Measurements from ENCODE around the gene TXNIP.

Gene TXNIP

DNA sequence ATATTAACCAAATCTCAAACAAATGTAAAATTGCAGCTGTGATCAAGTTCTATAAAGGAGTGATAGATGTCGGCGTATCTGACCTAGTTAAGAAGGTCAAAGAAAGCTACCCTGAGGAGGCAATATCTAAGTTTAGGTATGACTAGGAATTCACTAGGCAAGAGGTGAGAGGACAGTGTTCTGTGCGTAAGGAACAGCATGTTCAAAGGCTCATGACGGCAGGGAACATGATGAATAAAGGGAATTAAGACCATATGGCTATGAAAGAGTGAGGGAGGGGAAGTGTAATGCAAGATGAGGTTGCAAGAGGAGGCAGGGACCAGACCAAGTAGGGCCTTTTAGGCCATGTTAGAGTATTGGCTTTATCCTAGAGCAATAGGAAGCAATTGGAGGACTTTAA is 47.2 kb downstream of the TXNIP start:
- in situ Hi-C loops (cut with MboI; ENCODE audit: low sequenced_read_pairs): no loop called here

- in situ Hi-C loops (cut with MboI; ENCODE audit: low sequenced_read_pairs): no loop called here
These were observed 48.8 kb downstream of the TXNIP start for GRCh38 chr1:145947551-145947950.

DNA sequence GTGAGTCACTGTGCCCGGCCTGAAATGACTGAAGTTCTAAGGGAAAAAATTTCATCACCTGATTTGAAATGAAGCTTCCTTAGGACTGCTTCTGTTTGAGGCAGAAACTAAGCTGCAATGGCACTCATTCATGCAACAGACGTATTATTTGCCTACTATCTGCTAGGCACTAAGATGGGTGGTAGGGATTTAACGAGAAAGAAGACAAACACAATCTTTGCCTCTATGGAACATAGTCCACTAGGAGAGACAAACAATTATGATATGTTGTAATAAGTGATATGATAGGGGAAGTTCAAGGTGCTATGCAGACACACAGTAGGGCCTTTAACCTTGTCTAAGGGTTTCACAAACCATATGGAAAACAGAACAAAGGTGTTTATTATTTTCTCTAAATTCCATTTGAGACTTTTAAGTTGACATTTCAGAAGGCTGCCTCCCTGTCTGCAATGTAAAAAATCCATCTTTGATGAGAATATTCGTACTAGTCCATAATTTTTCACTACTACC is 49.8 kb downstream of the TXNIP start:
- in situ Hi-C loops (cut with MboI; ENCODE audit: low sequenced_read_pairs): no loop called here

GRCh38 chr1:145944532-145944931 is 51.8 kb downstream of the TXNIP start:
- in situ Hi-C loops (cut with MboI; ENCODE audit: low sequenced_read_pairs): no loop called here

DNA sequence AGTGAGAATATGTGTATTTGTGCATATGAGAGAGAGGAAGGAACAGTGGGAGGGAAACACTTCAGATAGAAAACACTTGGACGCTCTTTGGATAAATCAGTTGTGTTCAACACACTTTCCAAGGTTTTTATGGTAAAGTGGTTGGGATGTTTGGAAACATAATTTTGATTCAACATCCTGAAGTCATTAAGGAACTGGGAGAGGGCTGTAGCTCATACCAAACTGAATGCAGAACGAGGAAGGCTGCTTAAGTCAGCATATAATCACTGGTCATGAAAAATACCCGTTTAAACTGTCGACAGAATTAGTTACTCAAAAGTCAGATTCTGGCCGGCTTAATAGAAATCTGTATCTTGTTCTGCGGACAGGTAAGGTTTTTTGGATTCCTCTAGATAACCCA is 53.5 kb downstream of the TXNIP start:
- in situ Hi-C loops (cut with MboI; ENCODE audit: low sequenced_read_pairs): no loop called here

Measured in HL-60/S4 (cell line).